Transverse colon (tissue), 3 donors: ENCODE results near the gene TMCC3.

ENCODE experiments used
- EP300 ChIP-seq: sonication (generic); formaldehyde crosslinking; IDR thresholded peaks from one replicate; pipeline ENCODE4 v1.6.1; 2017; ENCODE audit warnings: antibody characterized with exemption, low read depth
- TF ChIP-seq, protein P1 (sequence below), 5 experiments: fragments of 200-600 bp in 3 of 5; fragments of 450-650 bp in 2 of 5; sonication (generic) in 3 of 5; IDR thresholded peaks; 1 replicate in 2 of 5; 2 replicates in 3 of 5; pipeline ENCODE4 v1.5.1; 2016 to 2017; ENCODE audit warnings: antibody characterized with exemption in 5 of 5, inconsistent platforms in 3 of 5, mild to moderate bottlenecking in 2 of 5, moderate library complexity in 1 of 5

DNA sequence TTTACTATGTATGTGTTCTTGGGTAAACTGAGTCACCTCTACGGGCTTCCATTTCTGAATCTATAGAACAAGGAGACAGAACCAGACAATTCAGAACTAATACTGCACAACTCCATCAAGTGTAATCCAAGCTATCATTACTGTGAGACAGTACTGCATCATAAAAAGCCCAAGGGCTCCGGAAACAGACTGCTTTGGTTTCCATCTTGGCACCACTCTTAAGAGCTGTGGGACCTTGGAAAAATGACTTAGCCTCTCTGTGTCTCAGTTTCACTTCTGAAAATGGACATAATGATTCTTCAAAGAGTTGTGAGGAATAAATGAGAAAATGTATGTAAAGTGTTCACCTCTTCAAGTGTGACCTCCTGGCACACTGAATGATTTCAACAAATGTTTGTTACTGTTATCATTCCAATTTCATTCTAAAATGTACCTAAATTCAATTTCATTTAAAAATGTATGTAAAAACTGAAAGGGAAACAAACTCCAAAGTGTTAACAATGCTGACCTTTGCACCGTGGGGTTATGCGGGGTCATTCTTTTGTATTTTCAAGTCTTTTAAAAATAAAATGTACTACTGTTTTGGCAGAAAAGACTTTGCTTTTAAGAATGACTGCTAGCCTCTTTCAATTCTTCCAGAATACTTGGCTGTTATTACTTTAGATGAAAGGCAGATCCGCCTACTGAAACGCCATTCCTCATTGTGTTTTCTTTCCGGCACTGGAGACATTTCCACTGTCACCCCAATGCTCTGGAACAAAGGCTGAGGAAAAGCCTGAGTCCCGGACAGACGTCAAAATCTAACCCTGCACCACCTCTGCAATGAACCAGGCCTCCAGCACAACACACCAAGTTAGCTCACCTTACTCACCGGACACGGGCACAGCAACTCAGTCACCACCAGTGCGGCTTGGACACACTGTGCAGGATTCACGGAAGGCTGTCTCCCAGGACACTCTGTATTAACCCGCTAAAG lies 62.8 kb downstream of the TMCC3 start:
- TF ChIP-seq, protein P1, sequence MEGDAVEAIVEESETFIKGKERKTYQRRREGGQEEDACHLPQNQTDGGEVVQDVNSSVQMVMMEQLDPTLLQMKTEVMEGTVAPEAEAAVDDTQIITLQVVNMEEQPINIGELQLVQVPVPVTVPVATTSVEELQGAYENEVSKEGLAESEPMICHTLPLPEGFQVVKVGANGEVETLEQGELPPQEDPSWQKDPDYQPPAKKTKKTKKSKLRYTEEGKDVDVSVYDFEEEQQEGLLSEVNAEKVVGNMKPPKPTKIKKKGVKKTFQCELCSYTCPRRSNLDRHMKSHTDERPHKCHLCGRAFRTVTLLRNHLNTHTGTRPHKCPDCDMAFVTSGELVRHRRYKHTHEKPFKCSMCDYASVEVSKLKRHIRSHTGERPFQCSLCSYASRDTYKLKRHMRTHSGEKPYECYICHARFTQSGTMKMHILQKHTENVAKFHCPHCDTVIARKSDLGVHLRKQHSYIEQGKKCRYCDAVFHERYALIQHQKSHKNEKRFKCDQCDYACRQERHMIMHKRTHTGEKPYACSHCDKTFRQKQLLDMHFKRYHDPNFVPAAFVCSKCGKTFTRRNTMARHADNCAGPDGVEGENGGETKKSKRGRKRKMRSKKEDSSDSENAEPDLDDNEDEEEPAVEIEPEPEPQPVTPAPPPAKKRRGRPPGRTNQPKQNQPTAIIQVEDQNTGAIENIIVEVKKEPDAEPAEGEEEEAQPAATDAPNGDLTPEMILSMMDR (IDR thresholded peaks at IDR 0.05) = no peak
- no peak for TF ChIP-seq EP300
